Thoracic aorta (tissue), 2 donors: Measurements from ENCODE around the gene CFAP46. TPM values are rescaled to one million over a fixed set of nuclear protein-coding genes. Genes with fewer than 3 reads are reported as not detected.
"Not testable (repeated sequence)": the region's sequence is repeated elsewhere in the genome, so short reads cannot be mapped to it uniquely, and the experiment has no call there.

Experiments used
- ATAC-seq: fragments of 150-250 bp; one replicate; pipeline ENCODE4 v1.8.0; 2017; ENCODE audit warnings: low read depth; ENCODE audit not compliant: insufficient number of reproducible peaks, low FRiP score
- DNase-seq: peaks from one replicate; pipeline ENCODE4 v3.0.0-alpha.2; 2020; ENCODE audit warnings: low spot score
- H3K27ac ChIP-seq, 2 donors: fragments of 200-600 bp; sonication (generic); 1 replicate in 1 of 2; 2 replicates in 1 of 2; pipeline ENCODE4 v1.5.1; 2016; ENCODE audit warnings: mild to moderate bottlenecking in 2 of 2, moderate library complexity in 2 of 2
- H3K27me3 ChIP-seq: fragments of 200-600 bp; sonication (generic); replicated peaks from 2 replicates; pipeline ENCODE4 v1.6.0; 2016; ENCODE audit warnings: mild to moderate bottlenecking; ENCODE audit not compliant: insufficient read depth
- H3K36me3 ChIP-seq: fragments of 200-600 bp; sonication (generic); one replicate; pipeline ENCODE4 v1.5.1; 2016
- H3K4me1 ChIP-seq, 2 donors: fragments of 200-600 bp; sonication (generic); 1 replicate in 1 of 2; 2 replicates in 1 of 2; pipeline versions ENCODE4 v1.5.1 to v1.6.0; 2016; ENCODE audit warnings: low read depth in 2 of 2, mild to moderate bottlenecking in 1 of 2; ENCODE audit not compliant: control insufficient read depth in 1 of 2
- H3K4me3 ChIP-seq: fragments of 200-600 bp; sonication (generic); 2 replicates; pipeline ENCODE4 v1.5.1; 2016; ENCODE audit warnings: mild to moderate bottlenecking
- H3K9me3 ChIP-seq: fragments of 200-600 bp; sonication (generic); 2 replicates; pipeline ENCODE4 v1.5.1; 2016
- total RNA-seq, 2 donors: library from RNA; depleted of rRNA; stranded (reverse); fragments of >200 nt; gene quantifications; one replicate each; pipeline versions ENCODE4 v1.1.0 to v1.2.3, GENCODE V29; 2016
- TF ChIP-seq, protein P1 (sequence below): fragments of 200-600 bp; sonication (generic); IDR thresholded peaks from one replicate; pipeline ENCODE4 v1.5.1; 2019; ENCODE audit warnings: antibody characterized with exemption

The CFAP46 gene
- total RNA-seq, 2 donors from 2014 or later: not detected

DNA sequence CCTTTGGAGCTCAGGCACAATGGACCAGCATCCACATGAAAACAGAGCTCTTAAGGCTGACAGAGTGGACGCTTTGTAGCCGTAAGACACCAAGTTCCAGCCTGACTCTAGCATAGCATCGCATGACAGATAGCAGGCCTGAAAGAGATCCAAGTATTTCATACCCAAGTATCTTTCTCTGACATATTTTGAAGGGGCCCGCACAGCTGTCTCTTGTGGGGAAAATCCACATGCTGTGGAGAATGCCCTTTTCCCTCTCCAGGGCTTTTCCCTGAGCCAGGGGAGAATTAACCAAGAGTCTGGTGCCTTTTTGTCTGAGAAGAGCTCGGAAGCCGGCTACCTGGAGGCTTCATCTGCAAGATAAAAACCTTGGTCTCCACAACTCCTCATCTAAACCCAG lies 51.0 kb downstream of the CFAP46 start:
- TF ChIP-seq, protein P1, sequence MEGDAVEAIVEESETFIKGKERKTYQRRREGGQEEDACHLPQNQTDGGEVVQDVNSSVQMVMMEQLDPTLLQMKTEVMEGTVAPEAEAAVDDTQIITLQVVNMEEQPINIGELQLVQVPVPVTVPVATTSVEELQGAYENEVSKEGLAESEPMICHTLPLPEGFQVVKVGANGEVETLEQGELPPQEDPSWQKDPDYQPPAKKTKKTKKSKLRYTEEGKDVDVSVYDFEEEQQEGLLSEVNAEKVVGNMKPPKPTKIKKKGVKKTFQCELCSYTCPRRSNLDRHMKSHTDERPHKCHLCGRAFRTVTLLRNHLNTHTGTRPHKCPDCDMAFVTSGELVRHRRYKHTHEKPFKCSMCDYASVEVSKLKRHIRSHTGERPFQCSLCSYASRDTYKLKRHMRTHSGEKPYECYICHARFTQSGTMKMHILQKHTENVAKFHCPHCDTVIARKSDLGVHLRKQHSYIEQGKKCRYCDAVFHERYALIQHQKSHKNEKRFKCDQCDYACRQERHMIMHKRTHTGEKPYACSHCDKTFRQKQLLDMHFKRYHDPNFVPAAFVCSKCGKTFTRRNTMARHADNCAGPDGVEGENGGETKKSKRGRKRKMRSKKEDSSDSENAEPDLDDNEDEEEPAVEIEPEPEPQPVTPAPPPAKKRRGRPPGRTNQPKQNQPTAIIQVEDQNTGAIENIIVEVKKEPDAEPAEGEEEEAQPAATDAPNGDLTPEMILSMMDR: no peak
- Histone ChIP-seq H3K9me3 (no peaks in the 10 kb centered on the region), H3K36me3 (no peaks in the 10 kb centered on the region), H3K27ac (no peak overlapping the region), H3K27me3 (no peaks in the 10 kb centered on the region), H3K4me1 (no peaks in the 10 kb centered on the region), H3K4me3 (no peak overlapping the region)
- ATAC-seq (no peak), DNase-seq (no peak)

DNA sequence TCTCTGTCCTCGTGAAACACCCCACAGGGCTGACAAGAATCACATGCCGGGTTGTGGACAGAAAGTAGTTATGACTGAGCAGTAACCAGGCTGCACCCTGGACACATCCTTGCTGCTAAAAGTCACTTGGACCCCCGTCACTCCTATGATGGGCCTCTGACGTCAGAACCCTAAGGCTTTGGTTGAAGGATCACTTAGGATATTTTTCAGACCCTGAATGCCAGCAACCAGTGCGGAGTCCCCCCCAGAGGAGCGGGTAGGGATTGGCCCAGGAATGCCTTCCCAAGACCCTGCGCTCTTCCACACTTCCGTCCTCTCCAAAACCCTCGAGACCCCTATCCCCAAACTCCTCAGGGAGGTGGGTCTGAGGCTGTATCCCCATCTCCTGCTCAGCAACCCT lies 52.1 kb downstream of the CFAP46 start:
- no peak for ATAC-seq
- Histone ChIP-seq H3K4me3 (no peak overlapping the region), H3K27ac (no peak overlapping the region), H3K36me3 (no peaks in the 10 kb centered on the region), H3K4me1 (no peaks in the 10 kb centered on the region), H3K27me3 (no peaks in the 10 kb centered on the region), H3K9me3 (no peaks in the 10 kb centered on the region)
- no peak for DNase-seq
- TF ChIP-seq, protein P1: no peak

DNA sequence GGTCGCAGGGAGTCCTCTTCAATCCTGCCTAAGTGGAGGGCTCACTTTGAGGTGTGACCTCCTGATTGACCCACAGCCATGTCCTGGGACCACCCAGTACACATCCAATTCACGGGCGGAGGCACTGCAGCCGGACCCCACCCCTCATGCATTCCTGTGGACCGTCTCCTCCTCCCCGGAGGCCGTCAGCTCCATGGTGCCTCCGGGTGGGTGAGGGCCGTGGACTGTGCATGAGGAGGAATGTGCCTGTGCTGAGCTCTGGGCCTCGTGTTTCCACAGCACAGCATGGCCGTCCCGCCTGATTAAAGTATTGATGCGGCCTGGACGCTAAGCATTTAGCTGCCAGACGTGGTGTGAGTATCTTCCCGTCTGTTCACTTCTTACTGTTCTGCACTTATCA lies 52.8 kb downstream of the CFAP46 start:
- H3K4me3 ChIP-seq: no peak overlapping the region
- no peaks in the 10 kb centered on the region for H3K36me3 ChIP-seq
- no peak overlapping the region for H3K27ac ChIP-seq
- no peak for ATAC-seq
- H3K4me1 ChIP-seq: no peaks in the 10 kb centered on the region
- DNase-seq: no peak
- H3K27me3 ChIP-seq: no peaks in the 10 kb centered on the region
- H3K9me3 ChIP-seq: no peaks in the 10 kb centered on the region
- TF ChIP-seq, protein P1: no peak

GRCh38 chr10:132888898-132889490 lies 53.4 kb downstream of the CFAP46 start:
- DNase-seq (no peak), ATAC-seq (no peak)
- H3K36me3 ChIP-seq: no peaks in the 10 kb centered on the region
- H3K4me3 ChIP-seq: no peak overlapping the region
- TF ChIP-seq, protein P1: no peak
- no peaks in the 10 kb centered on the region for H3K4me1 ChIP-seq
- no peak overlapping the region for H3K27ac ChIP-seq
- H3K27me3 ChIP-seq: no peaks in the 10 kb centered on the region
- no peaks in the 10 kb centered on the region for H3K9me3 ChIP-seq

DNA sequence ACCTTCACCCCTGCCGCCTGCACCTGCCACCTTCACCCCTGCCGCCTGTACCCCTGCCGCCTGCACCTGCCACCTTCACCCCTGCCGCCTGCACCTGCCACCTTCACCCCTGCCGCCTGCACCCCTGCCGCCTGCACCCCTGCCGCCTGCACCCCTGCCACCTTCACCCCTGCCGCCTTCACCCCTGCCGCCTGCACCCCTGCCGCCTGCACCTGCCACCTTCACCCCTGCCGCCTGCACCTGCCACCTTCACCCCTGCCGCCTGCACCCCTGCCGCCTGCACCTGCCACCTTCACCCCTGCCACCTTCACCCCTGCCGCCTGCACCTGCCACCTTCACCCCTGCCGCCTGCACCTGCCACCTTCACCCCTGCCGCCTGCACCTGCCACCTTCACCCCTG lies 53.9 kb downstream of the CFAP46 start:
- not testable (repeated sequence) for H3K4me1 ChIP-seq, H3K36me3 ChIP-seq, DNase-seq, H3K9me3 ChIP-seq, H3K27ac ChIP-seq, H3K4me3 ChIP-seq, H3K27me3 ChIP-seq, ATAC-seq
